H1 (cell line): Measurements from ENCODE around the gene ZBTB20. TPM values are rescaled to one million over a fixed set of nuclear protein-coding genes. Genes with fewer than 3 reads are reported as not detected.

ENCODE experiments used
- CTCF ChIA-PET: fragments of 300-600 bp; sonication (Branson Sonifier 250); formaldehyde crosslinking; loops from one replicate; lab custom pipeline; 2021; ENCODE audit not compliant: partially characterized antibody; lab: Charles Lee
- POLR2A ChIA-PET: fragments of 300-600 bp; sonication (Branson Sonifier 250); formaldehyde crosslinking; loops from one replicate; lab custom pipeline; 2021; ENCODE audit warnings: inconsistent platforms; ENCODE audit not compliant: partially characterized antibody; lab: Charles Lee
- DNase-seq, 2 experiments: peaks; one replicate each; pipeline versions ENCODE4 v3.0.0 to v3.0.0-alpha.2; 2010 to 2022; ENCODE audit warnings: low spot score in 2 of 2, low read depth in 1 of 2, mixed read lengths in 1 of 2
- FAIRE-seq: peaks from 2 replicates; lab custom pipeline; 2011; peaks lifted over from hg19 to GRCh38; lab: Jason Lieb, UNC
- H2AFZ ChIP-seq: 2 replicates; pipeline ENCODE4 v1.8.1; 2012; ENCODE audit warnings: low read length, inconsistent platforms
- H2AK5ac ChIP-seq: 2 replicates; pipeline ENCODE4 v1.6.1; 2013; ENCODE audit warnings: low read depth, low read length
- H2BK120ac ChIP-seq: replicated peaks from 2 replicates; pipeline ENCODE3; 2013; ENCODE audit warnings: low read depth, low read length, inconsistent platforms
- H2BK12ac ChIP-seq: 2 replicates; pipeline ENCODE4 v1.6.1; 2013; ENCODE audit warnings: low read depth, low read length
- H2BK15ac ChIP-seq: 2 replicates; pipeline ENCODE4 v1.6.1; 2013; ENCODE audit warnings: low read length
- H2BK20ac ChIP-seq: 2 replicates; pipeline ENCODE4 v1.6.1; 2013; ENCODE audit warnings: low read length
- H2BK5ac ChIP-seq: 2 replicates; pipeline ENCODE4 v1.6.1; 2013; ENCODE audit warnings: low read depth, low read length
- H3K14ac ChIP-seq: 2 replicates; pipeline ENCODE4 v1.6.1; 2013; ENCODE audit warnings: inconsistent platforms; ENCODE audit not compliant: insufficient read length
- H3K18ac ChIP-seq: 2 replicates; pipeline ENCODE4 v1.6.1; 2013; ENCODE audit warnings: low read length; ENCODE audit errors: extremely low read depth
- H3K23ac ChIP-seq: 2 replicates; pipeline ENCODE4 v1.6.1; 2013; ENCODE audit warnings: inconsistent platforms; ENCODE audit not compliant: insufficient read length
- H3K23me2 ChIP-seq: 2 replicates; pipeline ENCODE4 v1.6.1; 2013; ENCODE audit warnings: low read depth, low read length
- H3K27ac ChIP-seq: 2 replicates; pipeline ENCODE4 v1.6.1; 2011; ENCODE audit warnings: low read depth, low read length, inconsistent platforms
- H3K27me3 ChIP-seq, 4 experiments: replicated peaks in 1 of 4; 1 replicate in 1 of 4; 2 replicates in 3 of 4; pipeline versions ENCODE4 v1.6.1 to v1.8.1; 2011 to 2013; ENCODE audit warnings: low read length in 3 of 4, mild to moderate bottlenecking in 3 of 4, inconsistent platforms in 2 of 4, mixed read lengths in 2 of 4, moderate library complexity in 1 of 4; ENCODE audit not compliant: control insufficient read depth in 3 of 4, insufficient read depth in 3 of 4; ENCODE audit errors: extremely low read depth in 1 of 4
- H3K36me3 ChIP-seq, 4 experiments: 2 replicates each; pipeline versions ENCODE4 v1.6.1 to v1.8.1; 2011 to 2013; ENCODE audit warnings: mild to moderate bottlenecking in 4 of 4, low read length in 3 of 4, moderate library complexity in 2 of 4, control low read depth in 1 of 4, inconsistent platforms in 1 of 4; ENCODE audit not compliant: insufficient read depth in 4 of 4, control insufficient read depth in 2 of 4
- H3K4ac ChIP-seq: replicated peaks from 2 replicates; pipeline ENCODE3; 2013; ENCODE audit warnings: low read length, low read depth, mixed read lengths, inconsistent platforms; ENCODE audit not compliant: insufficient read length
- H3K4me1 ChIP-seq, 4 experiments: replicated peaks in 1 of 4; 1 replicate in 1 of 4; 2 replicates in 3 of 4; pipeline versions ENCODE4 v1.6.1 to v1.8.1; 2011 to 2013; ENCODE audit warnings: low read length in 3 of 4, inconsistent platforms in 2 of 4, mixed read lengths in 1 of 4; ENCODE audit not compliant: insufficient read depth in 4 of 4, control insufficient read depth in 3 of 4
- H3K4me2 ChIP-seq, 2 experiments: 2 replicates each; pipeline versions ENCODE4 v1.6.1 to v1.8.1; 2011 to 2013; ENCODE audit warnings: low read depth in 2 of 2, low read length in 2 of 2, control low read depth in 1 of 2, inconsistent platforms in 1 of 2, mild to moderate bottlenecking in 1 of 2; ENCODE audit not compliant: insufficient read depth in 1 of 2
- H3K4me3 ChIP-seq, 4 experiments: fragments of 200-600, 300-600 bp in 1 of 4; sonication (generic), shearing (Covaris generic), sonication (Bioruptor Twin) in 1 of 4; 2 replicates each; pipeline versions ENCODE4 v1.5.1 to v1.8.1; 2011 to 2016; ENCODE audit warnings: low read length in 4 of 4, low read depth in 3 of 4, control low read depth in 2 of 4, inconsistent platforms in 2 of 4, mild to moderate bottlenecking in 2 of 4, mixed read lengths in 1 of 4, moderate library complexity in 1 of 4; ENCODE audit not compliant: insufficient read depth in 2 of 4; ENCODE audit errors: extremely low read depth in 1 of 4
- H3K56ac ChIP-seq: replicated peaks from 2 replicates; pipeline ENCODE3; 2013; ENCODE audit warnings: low read depth, mild to moderate bottlenecking, mixed read lengths, low read length, inconsistent platforms; ENCODE audit not compliant: insufficient read length
- H3K79me1 ChIP-seq: 2 replicates; pipeline ENCODE4 v1.6.1; 2013; ENCODE audit warnings: low read depth, low read length, control low read depth
- H3K79me2 ChIP-seq, 2 experiments: 2 replicates each; pipeline versions ENCODE4 v1.6.1 to v1.8.1; 2012 to 2013; ENCODE audit warnings: low read length in 2 of 2, mild to moderate bottlenecking in 2 of 2, inconsistent platforms in 1 of 2; ENCODE audit not compliant: insufficient read depth in 2 of 2, control insufficient read depth in 1 of 2
- H3K9ac ChIP-seq, 4 experiments: replicated peaks in 1 of 4; 1 replicate in 1 of 4; 2 replicates in 3 of 4; pipeline versions ENCODE4 v1.6.1 to v1.8.1; 2011 to 2013; ENCODE audit warnings: low read depth in 3 of 4, low read length in 3 of 4, control low read depth in 2 of 4, mild to moderate bottlenecking in 2 of 4, moderate library complexity in 2 of 4, inconsistent platforms in 1 of 4; ENCODE audit errors: extremely low read depth in 1 of 4
- H3K9me3 ChIP-seq, 2 experiments: 2 replicates each; pipeline versions ENCODE4 v1.6.1 to v1.8.1; 2012 to 2013; ENCODE audit warnings: mild to moderate bottlenecking in 2 of 2, moderate library complexity in 2 of 2, control low read depth in 1 of 2, inconsistent platforms in 1 of 2, low read depth in 1 of 2, low read length in 1 of 2, mixed read lengths in 1 of 2; ENCODE audit not compliant: insufficient read depth in 2 of 2
- H4K20me1 ChIP-seq, 2 experiments: replicated peaks in 1 of 2; 2 replicates each; pipeline versions ENCODE3 to v1.8.1; 2011 to 2013; ENCODE audit warnings: inconsistent platforms in 2 of 2, low read length in 2 of 2, mild to moderate bottlenecking in 1 of 2; ENCODE audit not compliant: insufficient read depth in 2 of 2, control insufficient read depth in 1 of 2
- H4K5ac ChIP-seq: 2 replicates; pipeline ENCODE4 v1.6.1; 2013; ENCODE audit warnings: low read length, low read depth, mixed read lengths, inconsistent platforms; ENCODE audit not compliant: insufficient read length
- H4K8ac ChIP-seq: 2 replicates; pipeline ENCODE4 v1.8.0; 2013; ENCODE audit warnings: mild to moderate bottlenecking, moderate library complexity, low read length, inconsistent platforms; ENCODE audit not compliant: insufficient read depth; ENCODE audit errors: extremely low read depth
- H4K91ac ChIP-seq: replicated peaks from 2 replicates; pipeline ENCODE3; 2013; ENCODE audit warnings: low read length, mixed read lengths, inconsistent platforms; ENCODE audit not compliant: insufficient read length
- ASH2L ChIP-seq: fragments of 200-600, 300-600 bp; sonication (generic); IDR thresholded peaks from one replicate; pipeline ENCODE4 v1.7.1; 2017; ENCODE audit warnings: low read length
- CBX5 ChIP-seq: fragments of 300-800, 300-1000 bp; sonication (generic); IDR thresholded peaks from 2 replicates; pipeline ENCODE4 v1.7.1; 2016; ENCODE audit warnings: antibody characterized with exemption, low read length, low read depth
- EGR1 ChIP-seq: IDR thresholded peaks from 2 replicates; pipeline ENCODE4 v1.6.1; 2011; ENCODE audit warnings: low read depth, low read length, borderline replicate concordance
- JUND ChIP-seq: IDR thresholded peaks from 2 replicates; pipeline ENCODE4 v1.6.1; 2011; ENCODE audit warnings: mild to moderate bottlenecking, improper control_type of control experiment, low read length
- KDM4A ChIP-seq: IDR thresholded peaks from one replicate; pipeline ENCODE4 v1.7.1; 2012; ENCODE audit warnings: low read depth, mild to moderate bottlenecking, moderate library complexity, low read length, inconsistent platforms; ENCODE audit not compliant: severe bottlenecking
- PHF8 ChIP-seq: fragments of 200-600 bp; sonication (generic); conservative IDR thresholded peaks from 2 replicates; pipeline ENCODE4 v1.7.1; 2012; ENCODE audit warnings: low read depth, mild to moderate bottlenecking, inconsistent platforms, low read length, moderate library complexity
- SIN3A ChIP-seq, 2 experiments: IDR thresholded peaks in 1 of 2; conservative IDR thresholded peaks in 1 of 2; 2 replicates each; pipeline ENCODE4 v1.6.1; 2011 to 2012; ENCODE audit warnings: low read length in 2 of 2, improper control_type of control experiment in 1 of 2, low read depth in 1 of 2, mild to moderate bottlenecking in 1 of 2
- WGBS, 2 experiments: shearing (Covaris generic) in 1 of 2; methylation state at CpG; one replicate each; pipeline versions ENCODE4 v1.1.6 to v1.1.7; 2013 to 2015; ENCODE audit warnings: low lambda C conversion rate in 2 of 2, mixed read lengths in 2 of 2, inconsistent platforms in 1 of 2, low coverage in 1 of 2, missing lambda C conversion rate in 1 of 2; ENCODE audit not compliant: insufficient replicate concordance in 2 of 2, insufficient coverage in 1 of 2, insufficient read length in 1 of 2; ENCODE audit errors: extremely low coverage in 1 of 2, missing lambda C conversion rate in 1 of 2; 5-methylcytosine and 5-hydroxymethylcytosine counted together
- polyA plus RNA-seq, 7 experiments: library from polyadenylated mRNA; depleted of rRNA in 3 of 7; stranded (reverse) in 5 of 7; unstranded in 2 of 7; fragments of >200 nt in 5 of 7; fragments of 200-250 nt in 2 of 7; gene quantifications; 1 replicate in 5 of 7; 2 replicates in 1 of 7; 4 replicates in 1 of 7; pipeline versions ENCODE4 v1.2.1 to v1.2.3, GENCODE V29; 2011 to 2013; ENCODE audit warnings: missing spikeins in 2 of 7, mixed read lengths in 2 of 7
- total RNA-seq: library from RNA; stranded (reverse); fragmentation: NEBNext Ultra II Directional; extraction: Animal tissue kit (Norgen Biotek cat#: 25700); gene quantifications from 2 replicates; pipeline ENCODE4 v1.2.1, GENCODE V29; 2021
- TF ChIP-seq, protein P1 (sequence below): IDR thresholded peaks from 2 replicates; pipeline ENCODE4 v1.6.1; 2012; ENCODE audit warnings: inconsistent platforms

The ZBTB20 gene
- total and polyA plus RNA-seq, 2 of the 8 experiments (the other 6 are each of a cell fraction or from before 2014, with no cell fraction given) = 0.35 to 1.3 TPM

- H3K4me1 ChIP-seq = 0 out of 7 replicates have a peak, but pooled peaks cover 0 to 3% (median 0%) of the 10 kb centered on the region in 4 experiments
- H2BK20ac ChIP-seq = no peak overlapping the region
- H3K79me1 ChIP-seq = no peaks in the 10 kb centered on the region
- H4K5ac ChIP-seq = peak overlapping the region; percentile 29
- no peak overlapping the region for H2BK120ac ChIP-seq
- WGBS, 2 experiments = 4% methylated on average over 15 of the region's 20 CpGs; no CpG with 5 or more reads in 1 of the 2 experiments
- peak overlapping the region; percentile 77 to 91 (median 86) for H3K9ac ChIP-seq
- H3K18ac ChIP-seq = peak overlapping the region; percentile 38
- peak overlapping the region; percentile 61 to 64 for H3K4me2 ChIP-seq
- no peak overlapping the region for H3K23ac ChIP-seq
- no peaks in the 10 kb centered on the region for H4K20me1 ChIP-seq
- H2BK5ac ChIP-seq = peak overlapping the region; percentile 77; the same call in 1 of the 2 replicates
- H2BK15ac ChIP-seq = no peak overlapping the region
- H3K36me3 ChIP-seq = no peaks in the 10 kb centered on the region
- H3K4me3 ChIP-seq = peak overlapping the region; percentile 63 to 89 (median 75)
- H3K4ac ChIP-seq = no peak overlapping the region
- H3K27me3 ChIP-seq = no peaks in the 10 kb centered on the region
- no peak overlapping the region for H4K91ac ChIP-seq
- 0 out of 2 replicates have a peak overlapping the region, but pooled peaks have one; percentile 72 for H2AFZ ChIP-seq
- no peak overlapping the region for H4K8ac ChIP-seq
- H3K23me2 ChIP-seq = no peaks in the 10 kb centered on the region
- peak overlapping the region; percentile 77; the same call in 1 of the 2 replicates for H3K27ac ChIP-seq
- DNase-seq = no peak
- CTCF ChIA-PET = no interaction called here
- H3K79me2 ChIP-seq = peaks cover 0 to 7% of the 10 kb centered on the region in 2 experiments; a peak in 2 of 4 replicates
- no peaks in the 10 kb centered on the region for H3K9me3 ChIP-seq
- no peak overlapping the region for H3K56ac ChIP-seq
- no peak overlapping the region for H2BK12ac ChIP-seq
- POLR2A ChIA-PET = interaction anchor here (0.9 kb wide), 1 partner anchor 15 kb away, joined by 5 read pairs; no protein-coding TSS in a partner anchor
- H2AK5ac ChIP-seq = no peak overlapping the region
- H3K14ac ChIP-seq = no peak overlapping the region
- FAIRE-seq = no peak
- no peak for TF ChIP-seq SIN3A (conservative IDR thresholded peaks at IDR 0.05 in 1 of 2, IDR thresholded peaks at IDR 0.05 in 1 of 2; ENCODE audit: low read depth in 1 of 2, low read length in 2 of 2)
- TF ChIP-seq CBX5 = no peak
- TF ChIP-seq EGR1 = no peak
- TF ChIP-seq, protein P1, sequence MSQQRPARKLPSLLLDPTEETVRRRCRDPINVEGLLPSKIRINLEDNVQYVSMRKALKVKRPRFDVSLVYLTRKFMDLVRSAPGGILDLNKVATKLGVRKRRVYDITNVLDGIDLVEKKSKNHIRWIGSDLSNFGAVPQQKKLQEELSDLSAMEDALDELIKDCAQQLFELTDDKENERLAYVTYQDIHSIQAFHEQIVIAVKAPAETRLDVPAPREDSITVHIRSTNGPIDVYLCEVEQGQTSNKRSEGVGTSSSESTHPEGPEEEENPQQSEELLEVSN = peak; percentile 56; the same call in 1 of the 2 replicates
- TF ChIP-seq ASH2L = no peak
- TF ChIP-seq KDM4A = peak; percentile 48
- TF ChIP-seq JUND = no peak
- peak; percentile 76 for TF ChIP-seq PHF8
Measured at GRCh38 chr3:115148142-115148790, 1.2 kb upstream of the ZBTB20 start.
